Stimulated activated CD4-positive, alpha-beta T cell treated with anti-CD3 and anti-CD28 coated beads, TNF-alpha, amount 100 ng/mL, for 48 hours (primary cell): ENCODE results near the gene GNRH2.
"Not testable (repeated sequence)": the region's sequence is repeated elsewhere in the genome, so short reads cannot be mapped to it uniquely, and the experiment has no call there.

Experiments used
- DNase-seq, 3 donors: peaks; one replicate each; pipeline ENCODE4 v3.0.0-alpha.2; 2020; ENCODE audit warnings: low read depth in 3 of 3

The GNRH2 gene

GRCh38 chr20:3073251-3073643, 29.8 kb downstream of the GNRH2 start:
- DNase-seq: not testable (repeated sequence)

- no peak for DNase-seq
These were observed 31.4 kb downstream of the GNRH2 start for GRCh38 chr20:3074812-3075211.

- not testable (repeated sequence) for DNase-seq
These were observed 31.9 kb downstream of the GNRH2 start for GRCh38 chr20:3075315-3075714.

- no peak for DNase-seq
These were observed 34.3 kb downstream of the GNRH2 start for GRCh38 chr20:3077618-3078134.

- DNase-seq: no peak
These were observed 37.5 kb downstream of the GNRH2 start for GRCh38 chr20:3080939-3081388.

- DNase-seq: no peak
These were observed 38.2 kb downstream of the GNRH2 start for GRCh38 chr20:3081641-3082040.

GRCh38 chr20:3082306-3082951, 39.0 kb downstream of the GNRH2 start:
- DNase-seq: no peak

- DNase-seq: no peak
These were observed 39.8 kb downstream of the GNRH2 start for GRCh38 chr20:3082955-3083952.

GRCh38 chr20:3084283-3084985, 41.0 kb downstream of the GNRH2 start, which contains the start of gene AVP:
TSS of gene AVP (minus strand) at chr20:3084724. CDS start at chr20:3084674, 50 bp downstream.
- no peak for DNase-seq

GRCh38 chr20:3084986-3085360, 41.6 kb downstream of the GNRH2 start:
- no peak for DNase-seq

- DNase-seq: no peak
These were observed 42.2 kb downstream of the GNRH2 start for GRCh38 chr20:3085571-3086072.

- no peak for DNase-seq
These were observed 44.6 kb downstream of the GNRH2 start for GRCh38 chr20:3088031-3088430.

- DNase-seq: no peak
These were observed 47.1 kb downstream of the GNRH2 start for GRCh38 chr20:3090565-3090964.

GRCh38 chr20:3092611-3093379, 49.4 kb downstream of the GNRH2 start:
- no peak for DNase-seq

- no peak for DNase-seq
These were observed 50.5 kb downstream of the GNRH2 start for GRCh38 chr20:3093861-3094361.

- DNase-seq: no peak
These were observed 51.6 kb downstream of the GNRH2 start for GRCh38 chr20:3094848-3095629.
